Transverse colon (tissue), 4 donors: ENCODE measurements around the gene EYA4. TPM values are rescaled to one million over a fixed set of nuclear protein-coding genes. Genes with fewer than 3 reads are reported as not detected.

Source experiments
- DNase-seq: peaks from one replicate; pipeline ENCODE4 v3.0.0-alpha.2; 2019
- H3K27ac ChIP-seq, 4 donors: fragments of 200-600 bp; sonication (generic); 2 replicates each; pipeline ENCODE4 v1.5.1; 2016 to 2018; ENCODE audit warnings: inconsistent platforms in 4 of 4
- H3K27me3 ChIP-seq: fragments of 200-600 bp; sonication (generic); 2 replicates; pipeline ENCODE4 v1.5.1; 2017; ENCODE audit warnings: inconsistent platforms
- H3K36me3 ChIP-seq, 4 donors: fragments of 200-600 bp; sonication (generic); 2 replicates each; pipeline ENCODE4 v1.5.1; 2017 to 2019; ENCODE audit warnings: inconsistent platforms in 4 of 4
- H3K4me1 ChIP-seq, 4 donors: fragments of 200-600 bp; sonication (generic); 2 replicates each; pipeline ENCODE4 v1.5.1; 2017 to 2020; ENCODE audit warnings: inconsistent platforms in 4 of 4
- H3K4me3 ChIP-seq, 4 donors: fragments of 200-600 bp; sonication (generic); 1 replicate in 1 of 4; 2 replicates in 3 of 4; pipeline versions ENCODE4 v1.5.1 to v1.6.1; 2017 to 2019; ENCODE audit warnings: inconsistent platforms in 4 of 4
- H3K9me3 ChIP-seq, 2 donors: fragments of 200-600 bp; sonication (generic); 2 replicates each; pipeline ENCODE4 v1.5.1; 2017 to 2019; ENCODE audit warnings: inconsistent platforms in 2 of 2
- CTCF ChIP-seq, 5 experiments: fragments of 200-600 bp in 3 of 5; fragments of 450-650 bp in 2 of 5; sonication (generic) in 3 of 5; IDR thresholded peaks; 1 replicate in 2 of 5; 2 replicates in 3 of 5; pipeline ENCODE4 v1.5.1; 2016 to 2017; ENCODE audit warnings: antibody characterized with exemption in 5 of 5, inconsistent platforms in 3 of 5, mild to moderate bottlenecking in 2 of 5, moderate library complexity in 1 of 5
- EP300 ChIP-seq: sonication (generic); formaldehyde crosslinking; IDR thresholded peaks from one replicate; pipeline ENCODE4 v1.6.1; 2017; ENCODE audit warnings: antibody characterized with exemption, low read depth
- POLR2A ChIP-seq: fragments of 450-650 bp; IDR thresholded peaks from one replicate; pipeline ENCODE4 v1.6.1; 2016; ENCODE audit warnings: antibody characterized with exemption, mild to moderate bottlenecking, moderate library complexity
- POLR2AphosphoS5 ChIP-seq, 3 donors: sonication (generic); formaldehyde crosslinking; IDR thresholded peaks; one replicate each; pipeline ENCODE4 v1.6.1; 2016; ENCODE audit warnings: antibody characterized with exemption in 3 of 3
- WGBS, 2 donors: methylation state at CpG; one replicate each; pipeline ENCODE4 v1.1.5; 2018; ENCODE audit warnings: low coverage in 1 of 2; 5-methylcytosine and 5-hydroxymethylcytosine counted together
- in situ Hi-C, 4 donors: fragments of 200-750 bp; cut with MboI; loops; one replicate each; pipeline versions ENCODE4 v1.15.0 to v1.15.1; 2017; ENCODE audit warnings: low sequenced_read_pairs in 3 of 4, low pct_ligation_motif_present in 1 of 4, low pct_unique_long_range_greater_than_20kb in 1 of 4
- intact Hi-C: fragments of 100-400 bp; cut with DNase I; formaldehyde crosslinking; loops from one replicate; pipeline ENCODE4 v1.15.1; 2023; ENCODE audit warnings: low total_unique reads
- total RNA-seq, 4 donors: library from RNA; depleted of rRNA; stranded (reverse); fragments of >200 nt; gene quantifications; one replicate each; pipeline ENCODE4 v1.1.0, GENCODE V29; 2016

The EYA4 gene
- total RNA-seq, 4 donors from 2014 or later = 0.27 to 0.64 TPM; not detected in 2

DNA sequence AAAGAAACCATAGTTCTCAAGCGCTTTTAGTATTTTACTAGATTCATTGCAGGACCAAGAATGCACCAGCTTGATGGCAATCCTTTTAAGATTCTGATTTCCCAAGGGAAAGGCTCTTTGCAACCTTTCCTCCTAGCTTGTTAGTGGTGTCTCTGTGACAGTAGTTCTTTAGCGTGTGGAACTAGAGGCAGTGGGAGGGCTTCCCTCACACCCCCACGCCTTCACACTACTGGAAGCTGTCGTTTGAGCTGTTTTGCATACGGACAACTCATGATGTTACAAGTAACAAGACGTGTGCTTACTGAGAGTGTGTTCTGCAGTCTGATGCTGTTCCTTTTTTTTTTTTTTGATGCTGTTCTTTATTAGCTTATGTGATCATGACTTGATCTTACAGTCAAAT, 34.1 kb downstream of the EYA4 start:
- Histone ChIP-seq H3K9me3 (no peaks in the 10 kb centered on the region), H3K27ac (no peak overlapping the region), H3K27me3 (no peaks in the 10 kb centered on the region), H3K4me1 (no peaks in the 10 kb centered on the region), H3K4me3 (no peak overlapping the region), H3K36me3 (no peaks in the 10 kb centered on the region)
- TF ChIP-seq CTCF (IDR thresholded peaks at IDR 0.05) = no peak
- no peak for TF ChIP-seq POLR2AphosphoS5 (IDR thresholded peaks at IDR 0.05)
- TF ChIP-seq EP300 = no peak
- no peak for TF ChIP-seq POLR2A
- intact Hi-C loops (no loop called here), in situ Hi-C loops (no loop called here)
- WGBS, 2 donors = 51% methylated on average over 6 of the region's 6 CpGs
- no peak for DNase-seq

DNA sequence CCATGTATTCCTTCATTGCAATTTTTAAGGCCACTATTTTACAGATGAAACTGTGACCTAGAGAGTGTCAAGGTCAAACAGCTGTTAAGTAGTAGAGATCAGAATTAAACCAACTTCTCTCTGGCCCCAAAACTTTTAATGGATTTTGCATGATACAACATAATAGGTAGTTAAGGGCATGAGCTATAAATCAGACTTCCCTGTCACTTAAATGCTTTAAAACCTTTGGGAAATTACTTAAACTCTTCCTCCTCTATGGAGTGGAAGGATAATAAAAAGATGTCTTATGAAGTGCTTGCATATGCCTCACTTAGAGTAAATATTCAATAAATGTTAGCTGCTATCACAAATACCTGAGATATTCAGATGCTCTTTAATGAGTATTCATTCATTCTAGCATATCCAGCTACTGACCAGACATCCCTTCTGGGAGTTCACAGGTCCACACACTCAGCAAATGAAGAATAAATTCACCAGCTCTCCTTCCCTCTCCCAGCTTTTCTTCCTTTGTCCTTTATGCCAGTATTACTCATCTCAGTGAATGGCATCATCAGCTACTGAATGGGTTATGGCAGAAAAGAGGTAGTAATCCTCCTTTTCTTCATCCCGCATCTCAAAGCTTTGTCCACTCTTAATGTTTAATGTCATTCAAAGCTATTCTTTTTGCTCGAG, 36.2 kb downstream of the EYA4 start:
- H3K36me3 ChIP-seq = no peaks in the 10 kb centered on the region
- H3K4me1 ChIP-seq = no peaks in the 10 kb centered on the region
- WGBS, 2 donors = 73 to 79% methylated on average over 2 of the region's 2 CpGs
- TF ChIP-seq EP300 = no peak
- no peak for TF ChIP-seq POLR2A
- TF ChIP-seq POLR2AphosphoS5 (IDR thresholded peaks at IDR 0.05) = no peak
- no peak for TF ChIP-seq CTCF (IDR thresholded peaks at IDR 0.05)
- in situ Hi-C loops = no loop called here
- no peak overlapping the region for H3K27ac ChIP-seq
- intact Hi-C loops = no loop called here
- no peaks in the 10 kb centered on the region for H3K27me3 ChIP-seq
- no peaks in the 10 kb centered on the region for H3K9me3 ChIP-seq
- no peak overlapping the region for H3K4me3 ChIP-seq
- no peak for DNase-seq

- Histone ChIP-seq H3K27ac (no peak overlapping the region), H3K4me1 (no peaks in the 10 kb centered on the region), H3K4me3 (no peak overlapping the region), H3K36me3 (no peaks in the 10 kb centered on the region), H3K9me3 (no peaks in the 10 kb centered on the region), H3K27me3 (no peaks in the 10 kb centered on the region)
- in situ Hi-C loops (no loop called here), intact Hi-C loops (no loop called here)
- WGBS, 2 donors = 66 to 74% methylated on average over 4 of the region's 4 CpGs
- TF ChIP-seq POLR2AphosphoS5 (IDR thresholded peaks at IDR 0.05) = no peak
- no peak for TF ChIP-seq EP300
- TF ChIP-seq CTCF (IDR thresholded peaks at IDR 0.05) = no peak
- no peak for TF ChIP-seq POLR2A
- DNase-seq = no peak
These were observed 36.9 kb downstream of the EYA4 start for GRCh38 chr6:133277900-133278545.

DNA sequence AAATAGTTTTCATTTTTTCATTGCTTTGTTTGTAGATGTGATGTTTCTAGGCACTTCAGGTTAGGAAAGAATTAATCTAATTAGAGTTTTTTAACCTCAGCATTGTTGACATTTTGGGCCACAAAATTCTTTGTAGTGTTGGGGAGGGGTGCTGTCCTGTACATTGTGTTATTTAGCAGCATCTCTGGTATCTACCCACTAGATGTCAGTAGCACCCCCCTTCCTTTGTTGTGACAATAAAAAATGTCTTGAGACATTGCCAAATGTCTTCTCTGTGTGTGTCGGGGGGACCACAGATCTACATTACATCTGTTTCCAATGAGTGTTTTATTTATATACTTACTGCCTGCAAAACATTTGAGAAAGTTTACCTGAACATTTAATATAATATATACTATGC, 45.6 kb downstream of the EYA4 start:
- Histone ChIP-seq H3K36me3 (no peaks in the 10 kb centered on the region), H3K9me3 (no peaks in the 10 kb centered on the region), H3K4me3 (no peak overlapping the region), H3K27me3 (no peaks in the 10 kb centered on the region), H3K27ac (no peak overlapping the region), H3K4me1 (no peaks in the 10 kb centered on the region)
- WGBS, 2 donors = 36% methylated on average over 1 of the region's 1 CpG; no CpG with 5 or more reads in 1 of the 2 donors
- TF ChIP-seq POLR2A (no peak), POLR2AphosphoS5 (IDR thresholded peaks at IDR 0.05) (no peak), CTCF (IDR thresholded peaks at IDR 0.05) (no peak), EP300 (no peak)
- no peak for DNase-seq
- in situ Hi-C loops (no loop called here), intact Hi-C loops (no loop called here)
